ENCODE measurements around the gene ANXA2.
A peak's percentile ranks its signal among the peaks of the same experiment; 100 is the strongest.
"Not testable (repeated sequence)": the region's sequence is repeated elsewhere in the genome, so short reads cannot be mapped to it uniquely, and the experiment has no call there.

The ANXA2 gene

DNA sequence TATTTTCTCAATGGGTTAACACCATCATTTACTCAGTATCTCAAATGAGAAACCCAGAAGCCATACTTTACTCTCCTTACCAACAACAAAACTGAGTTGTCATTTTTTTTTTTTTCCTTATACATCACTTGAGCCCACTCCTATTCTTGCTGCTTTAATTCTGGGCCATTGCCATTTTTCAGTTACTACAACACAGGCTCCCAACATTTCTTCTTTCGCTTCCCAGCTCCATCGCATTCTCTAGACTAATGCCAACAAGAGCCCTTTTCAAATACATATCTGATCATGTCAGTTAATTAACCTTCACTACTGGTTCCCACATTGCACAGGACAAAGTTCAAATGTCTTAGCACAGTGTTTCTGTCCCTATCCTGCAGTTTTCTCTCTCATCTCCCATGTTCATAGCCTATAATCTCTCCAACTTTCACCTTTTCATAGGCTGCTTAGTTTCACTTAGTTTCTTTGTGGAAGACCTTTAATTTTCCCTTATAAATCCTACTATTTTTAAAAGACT is 22.5 kb upstream of the ANXA2 start:
- in situ Hi-C loops (cut with HindIII; ENCODE audit: low pct_unique_long_range_greater_than_20kb, low sequenced_read_pairs) = no loop called here
- no peak for DNase-seq (ENCODE audit: low read depth in 1 of 2, low spot score in 1 of 2)
- TF ChIP-seq JUND (IDR thresholded peaks at IDR 0.05; ENCODE audit: low read depth) = no peak

GRCh38 chr15:60419753-60420152 is 22.0 kb upstream of the ANXA2 start:
- no peak for TF ChIP-seq JUND (IDR thresholded peaks at IDR 0.05; ENCODE audit: low read depth)
- DNase-seq (ENCODE audit: low read depth in 1 of 2, low spot score in 1 of 2) = no peak
- in situ Hi-C loops (cut with HindIII; ENCODE audit: low pct_unique_long_range_greater_than_20kb, low sequenced_read_pairs) = no loop called here

DNA sequence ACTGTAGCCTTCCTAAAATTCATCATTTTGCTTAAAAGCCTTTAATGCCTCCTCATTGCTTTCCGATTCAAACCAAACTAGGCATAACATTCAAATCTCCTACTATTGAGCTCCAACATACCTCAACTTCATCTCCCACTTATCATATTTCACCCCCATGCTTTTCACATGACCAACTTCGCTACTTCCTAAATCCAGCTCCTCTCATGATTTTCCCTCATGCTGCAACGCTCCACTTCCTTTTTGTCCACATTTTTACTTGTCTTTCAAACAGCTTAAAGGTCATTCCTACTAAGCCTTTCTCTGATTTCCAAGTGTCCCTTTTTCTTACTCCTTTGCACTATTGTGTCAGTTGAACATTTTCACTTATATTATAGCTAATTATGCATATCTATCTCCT is 20.3 kb upstream of the ANXA2 start:
- no peak for TF ChIP-seq JUND (IDR thresholded peaks at IDR 0.05; ENCODE audit: low read depth)
- no peak for DNase-seq (ENCODE audit: low read depth in 1 of 2, low spot score in 1 of 2)
- in situ Hi-C loops (cut with HindIII; ENCODE audit: low pct_unique_long_range_greater_than_20kb, low sequenced_read_pairs) = no loop called here

GRCh38 chr15:60417112-60417511 is 19.3 kb upstream of the ANXA2 start:
- in situ Hi-C loops (cut with HindIII; ENCODE audit: low pct_unique_long_range_greater_than_20kb, low sequenced_read_pairs) = no loop called here
- DNase-seq (ENCODE audit: low read depth in 1 of 2, low spot score in 1 of 2) = no peak
- no peak for TF ChIP-seq JUND (IDR thresholded peaks at IDR 0.05; ENCODE audit: low read depth)

DNA sequence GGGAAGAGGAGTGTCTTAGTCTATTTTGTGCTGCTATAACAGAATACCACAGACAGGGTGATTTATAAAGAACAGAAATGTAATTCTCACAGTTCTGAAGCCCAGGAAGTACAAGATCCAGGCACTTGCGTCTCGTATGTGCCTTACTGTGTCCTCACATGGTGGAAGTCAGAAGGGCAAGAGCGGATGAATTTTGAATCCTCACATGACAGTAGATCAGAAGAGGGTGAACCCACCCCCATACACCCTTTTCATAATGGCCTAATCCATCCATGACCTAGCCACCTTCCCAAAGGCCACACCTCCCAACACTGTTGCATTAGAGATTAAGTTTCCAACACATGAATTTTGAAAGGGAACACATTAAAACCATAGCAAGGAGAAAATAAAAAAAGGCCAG is 18.7 kb upstream of the ANXA2 start:
- in situ Hi-C loops (cut with HindIII; ENCODE audit: low pct_unique_long_range_greater_than_20kb, low sequenced_read_pairs) = no loop called here
- no peak for DNase-seq (ENCODE audit: low read depth in 1 of 2, low spot score in 1 of 2)
- TF ChIP-seq JUND (IDR thresholded peaks at IDR 0.05; ENCODE audit: low read depth) = no peak

DNA sequence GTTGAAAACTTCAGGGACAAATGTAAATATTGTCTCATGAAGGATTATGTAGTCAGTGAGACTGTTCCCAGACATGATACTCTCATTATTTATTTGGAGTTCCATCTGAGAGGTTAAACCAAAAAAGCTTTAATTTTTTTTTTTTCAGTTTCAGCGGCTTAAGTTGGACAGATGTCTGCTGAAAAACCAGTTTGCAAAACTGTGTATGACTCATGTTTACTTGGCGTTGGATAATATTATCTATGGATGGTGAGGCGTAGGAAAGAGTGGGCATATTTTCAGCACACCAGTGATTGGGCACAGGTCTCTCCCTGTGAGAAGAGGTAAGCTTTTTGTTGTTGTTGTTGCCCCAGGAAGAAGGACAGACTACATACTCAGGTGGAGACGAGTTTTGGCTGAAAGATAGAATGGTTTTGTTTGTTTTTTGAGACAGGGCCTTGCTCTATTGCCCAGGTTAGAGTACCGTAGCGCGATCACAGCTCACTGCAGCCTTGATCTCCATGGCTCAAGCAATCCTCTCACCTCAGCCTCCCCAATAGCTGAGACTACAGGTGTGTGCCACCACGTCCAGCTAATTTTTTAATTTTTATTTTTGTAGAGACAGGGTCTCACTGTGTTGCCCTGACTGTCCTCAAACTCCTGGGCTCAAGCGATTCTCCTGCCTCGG is 16.4 kb upstream of the ANXA2 start:
- peak; percentile 78 for TF ChIP-seq JUND (IDR thresholded peaks at IDR 0.05; ENCODE audit: low read depth)
- peak in 1 of 2 experiments; percentile 44 for DNase-seq (ENCODE audit: low read depth in 1 of 2, low spot score in 1 of 2)
- in situ Hi-C loops (cut with HindIII; ENCODE audit: low pct_unique_long_range_greater_than_20kb, low sequenced_read_pairs) = no loop called here

- no peak for DNase-seq (ENCODE audit: low read depth in 1 of 2, low spot score in 1 of 2)
- no peak for TF ChIP-seq JUND (IDR thresholded peaks at IDR 0.05; ENCODE audit: low read depth)
- in situ Hi-C loops (cut with HindIII; ENCODE audit: low pct_unique_long_range_greater_than_20kb, low sequenced_read_pairs) = no loop called here
Observed at GRCh38 chr15:60413231-60413824, 15.5 kb upstream of the ANXA2 start.

DNA sequence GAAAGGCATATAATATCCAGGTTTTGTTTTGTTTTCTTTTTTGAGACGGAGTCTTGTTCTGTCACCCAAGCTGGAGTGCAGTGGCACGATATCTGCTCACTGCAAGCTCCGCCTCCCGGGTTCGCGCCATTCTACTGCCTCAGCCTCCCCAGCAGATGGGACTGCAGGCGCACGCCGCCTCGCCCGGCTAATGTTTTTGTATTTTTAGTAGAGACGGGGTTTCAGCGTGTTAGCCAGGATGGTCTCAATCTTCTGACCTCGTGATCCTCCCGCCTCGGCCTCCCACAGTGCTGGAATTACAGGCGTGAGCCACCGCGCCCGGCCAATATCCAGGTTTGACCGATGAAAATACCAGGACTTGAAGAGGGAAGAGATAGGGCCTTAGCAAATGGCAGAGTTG is 15.0 kb upstream of the ANXA2 start:
- DNase-seq (ENCODE audit: low read depth in 1 of 2, low spot score in 1 of 2); in situ Hi-C loops (cut with HindIII; ENCODE audit: low pct_unique_long_range_greater_than_20kb, low sequenced_read_pairs): not testable (repeated sequence)

DNA sequence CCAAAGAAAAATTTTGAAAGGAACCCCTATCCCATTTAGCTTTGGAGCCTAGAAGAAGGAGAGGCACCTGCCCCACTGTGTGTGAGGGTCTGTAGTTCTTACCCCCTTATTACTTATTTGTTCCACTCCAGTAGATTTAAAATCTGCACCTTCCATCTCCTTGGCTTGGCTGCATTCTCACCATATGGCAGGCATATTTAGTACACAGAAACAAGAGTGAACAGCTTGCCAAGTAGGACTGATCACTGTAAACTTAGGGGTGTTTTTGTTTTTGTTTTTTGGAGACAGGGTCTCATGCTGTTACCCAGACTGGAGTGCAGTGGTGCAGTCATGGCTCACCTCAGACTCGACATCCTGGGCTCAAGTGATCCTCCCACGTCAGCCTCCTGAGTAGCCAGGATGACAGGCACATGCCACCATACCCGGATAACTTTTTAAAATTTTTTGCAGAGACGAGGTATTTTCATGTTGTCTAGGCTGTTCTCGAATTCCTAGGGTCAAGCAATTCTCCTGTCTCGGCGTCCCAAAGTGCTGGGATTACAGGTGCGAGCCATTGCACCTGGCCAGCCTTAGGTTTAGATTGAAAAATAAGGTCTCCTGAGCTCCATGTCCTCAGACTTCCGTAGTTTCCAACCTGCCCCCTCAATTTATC is 14.1 kb upstream of the ANXA2 start:
- TF ChIP-seq JUND (IDR thresholded peaks at IDR 0.05; ENCODE audit: low read depth) = no peak
- in situ Hi-C loops (cut with HindIII; ENCODE audit: low pct_unique_long_range_greater_than_20kb, low sequenced_read_pairs) = no loop called here

DNA sequence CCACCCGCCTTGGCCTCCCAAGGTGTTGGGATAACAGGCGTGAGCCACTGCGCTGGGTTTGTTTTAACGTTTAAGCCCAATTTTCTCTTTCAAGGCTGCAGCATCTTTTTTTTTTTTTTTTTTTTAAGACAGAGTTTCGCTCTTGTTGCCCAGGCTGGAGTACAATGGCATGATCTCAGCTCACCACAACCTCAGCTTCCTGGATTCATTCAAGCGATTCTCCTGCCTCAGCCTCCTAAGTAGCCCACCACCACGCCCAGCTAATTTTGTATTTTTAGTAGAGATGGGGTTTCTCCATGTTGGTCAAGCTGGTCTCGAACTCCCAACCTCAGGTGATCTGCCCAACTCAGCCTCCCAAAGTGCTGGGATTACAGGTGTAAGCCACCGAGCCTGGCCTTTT is 12.6 kb upstream of the ANXA2 start:
- in situ Hi-C loops (cut with HindIII; ENCODE audit: low pct_unique_long_range_greater_than_20kb, low sequenced_read_pairs); DNase-seq (ENCODE audit: low read depth in 1 of 2, low spot score in 1 of 2): not testable (repeated sequence)

More for the DNA sequence above, 14.1 kb upstream of the ANXA2 start:
- DNase-seq (ENCODE audit: low read depth in 1 of 2, low spot score in 1 of 2) = no peak

GRCh38 chr15:60408463-60408981 is 10.7 kb upstream of the ANXA2 start:
- DNase-seq (ENCODE audit: low read depth in 1 of 2, low spot score in 1 of 2) = no peak
- in situ Hi-C loops (cut with HindIII; ENCODE audit: low pct_unique_long_range_greater_than_20kb, low sequenced_read_pairs) = no loop called here
- TF ChIP-seq JUND (IDR thresholded peaks at IDR 0.05; ENCODE audit: low read depth) = no peak

- TF ChIP-seq JUND (IDR thresholded peaks at IDR 0.05; ENCODE audit: low read depth) = no peak
- DNase-seq (ENCODE audit: low read depth in 1 of 2, low spot score in 1 of 2) = no peak
- in situ Hi-C loops (cut with HindIII; ENCODE audit: low pct_unique_long_range_greater_than_20kb, low sequenced_read_pairs) = no loop called here
Observed at GRCh38 chr15:60407415-60407805, 9.6 kb upstream of the ANXA2 start.
